NCI-H2029 treated with DMSO at 0.1 percent for 48 hours (cell line): ENCODE data around the gene WNT3A.

Experiments used
- DNase-seq: peaks from one replicate; lab custom pipeline; 2025; lab: John Stamatoyannopoulos, UW

WNT3A gene

DNA sequence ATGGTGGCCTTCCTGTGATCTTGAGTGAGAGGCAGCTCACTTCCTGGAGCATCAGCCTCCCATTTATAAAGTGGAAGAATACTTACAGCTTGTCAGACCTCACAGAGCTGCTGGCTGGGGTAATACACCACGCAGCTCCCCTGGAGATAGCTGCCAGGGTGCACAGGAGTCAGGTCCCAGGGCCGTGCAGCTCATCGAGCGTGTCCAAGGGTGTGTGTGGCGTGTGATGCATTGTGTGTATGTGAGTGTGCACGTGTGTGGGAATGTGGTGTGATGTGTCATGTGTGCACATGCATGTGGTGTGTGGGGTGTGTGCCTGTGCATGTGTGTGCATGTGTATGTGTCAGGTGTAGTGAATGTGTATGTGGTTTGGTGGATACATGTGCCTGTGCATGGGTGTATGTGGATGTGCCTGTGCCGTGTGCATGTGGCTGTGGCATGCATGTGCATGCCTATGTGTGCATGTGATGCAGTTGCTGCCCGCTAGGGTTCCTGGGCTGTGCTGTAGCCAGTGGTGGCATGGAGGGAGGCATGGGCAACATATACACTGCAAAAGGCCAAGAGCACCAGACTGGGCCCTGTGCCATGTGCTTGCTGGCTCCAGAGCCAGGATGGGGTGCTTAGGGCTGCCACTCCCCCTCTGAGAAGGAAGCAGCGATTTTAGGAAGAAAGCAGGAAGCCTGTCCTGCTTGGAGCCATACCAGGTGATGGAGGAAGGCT is 24.6 kb downstream of the WNT3A start:
- no peak for DNase-seq

- DNase-seq = no peak
Observed at GRCh38 chr1:228032041-228032440, 25.2 kb downstream of the WNT3A start.

- no peak for DNase-seq
Observed at GRCh38 chr1:228033376-228033775, 26.6 kb downstream of the WNT3A start.

DNA sequence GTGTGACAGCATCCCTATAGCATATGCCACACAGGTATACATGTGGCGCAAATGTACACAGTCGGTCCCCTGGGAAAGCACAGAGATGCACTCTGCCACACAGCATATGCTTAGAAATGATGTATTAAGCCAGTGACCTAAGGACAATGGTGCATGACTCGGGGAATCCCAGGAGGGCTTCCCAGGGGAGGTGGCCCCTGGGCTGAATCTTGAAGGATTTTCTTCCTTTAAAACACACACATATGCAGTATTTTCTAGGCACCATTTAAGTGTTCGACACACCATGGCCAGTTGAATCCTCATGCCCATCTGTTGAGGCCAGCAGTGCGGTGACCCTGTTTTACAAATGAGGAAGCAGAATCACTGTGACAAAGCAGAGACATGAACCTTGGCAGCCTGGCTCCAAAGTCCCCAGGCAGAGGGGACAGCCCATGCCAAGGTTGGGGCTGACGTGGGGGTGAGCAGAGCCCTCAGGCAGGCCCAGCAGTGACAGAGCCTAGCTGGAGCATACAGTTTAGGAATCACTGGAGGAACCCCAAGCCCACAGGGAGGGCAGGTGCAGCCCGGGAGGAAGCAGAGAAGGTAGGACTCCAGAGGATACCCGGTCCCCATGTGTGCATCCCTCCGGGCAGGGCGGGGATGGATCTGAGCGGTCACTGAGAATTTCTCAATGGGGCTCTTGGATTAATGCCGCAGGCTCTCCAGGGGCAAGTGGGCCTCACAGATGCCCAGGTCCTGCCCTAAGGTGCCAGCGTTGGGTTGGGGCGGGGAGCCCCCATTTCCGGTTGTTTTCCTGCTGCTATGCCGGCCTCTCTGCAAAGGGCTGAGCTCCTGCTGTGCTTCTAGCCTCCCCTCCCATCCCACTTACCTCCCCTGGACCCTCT is 28.4 kb downstream of the WNT3A start:
- DNase-seq = no peak

DNA sequence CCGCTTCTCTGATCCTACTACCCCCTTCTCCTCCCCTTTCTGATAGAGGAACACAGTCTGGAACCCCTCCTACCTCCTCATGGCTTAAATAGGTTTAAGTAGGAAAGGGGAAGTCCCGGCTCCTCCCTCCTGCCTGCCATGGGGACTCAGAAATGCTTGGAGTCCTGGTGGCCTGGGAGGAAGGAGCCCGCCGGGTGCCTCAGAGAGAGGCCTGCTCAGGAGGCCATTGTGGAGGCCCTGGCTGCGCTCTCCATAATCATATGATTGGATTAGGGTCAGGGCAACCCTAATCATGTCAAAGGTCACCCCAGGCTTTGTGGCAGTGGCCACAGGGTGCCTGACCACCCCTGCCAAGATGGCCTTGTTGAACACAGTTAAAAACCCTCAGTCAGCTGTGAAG is 29.0 kb downstream of the WNT3A start:
- no peak for DNase-seq

GRCh38 chr1:228036701-228037231 is 30.0 kb downstream of the WNT3A start:
- DNase-seq = no peak

GRCh38 chr1:228037401-228038386 is 30.9 kb downstream of the WNT3A start:
- no peak for DNase-seq

- DNase-seq = no peak
Observed at GRCh38 chr1:228038387-228039005, 31.7 kb downstream of the WNT3A start.

DNA sequence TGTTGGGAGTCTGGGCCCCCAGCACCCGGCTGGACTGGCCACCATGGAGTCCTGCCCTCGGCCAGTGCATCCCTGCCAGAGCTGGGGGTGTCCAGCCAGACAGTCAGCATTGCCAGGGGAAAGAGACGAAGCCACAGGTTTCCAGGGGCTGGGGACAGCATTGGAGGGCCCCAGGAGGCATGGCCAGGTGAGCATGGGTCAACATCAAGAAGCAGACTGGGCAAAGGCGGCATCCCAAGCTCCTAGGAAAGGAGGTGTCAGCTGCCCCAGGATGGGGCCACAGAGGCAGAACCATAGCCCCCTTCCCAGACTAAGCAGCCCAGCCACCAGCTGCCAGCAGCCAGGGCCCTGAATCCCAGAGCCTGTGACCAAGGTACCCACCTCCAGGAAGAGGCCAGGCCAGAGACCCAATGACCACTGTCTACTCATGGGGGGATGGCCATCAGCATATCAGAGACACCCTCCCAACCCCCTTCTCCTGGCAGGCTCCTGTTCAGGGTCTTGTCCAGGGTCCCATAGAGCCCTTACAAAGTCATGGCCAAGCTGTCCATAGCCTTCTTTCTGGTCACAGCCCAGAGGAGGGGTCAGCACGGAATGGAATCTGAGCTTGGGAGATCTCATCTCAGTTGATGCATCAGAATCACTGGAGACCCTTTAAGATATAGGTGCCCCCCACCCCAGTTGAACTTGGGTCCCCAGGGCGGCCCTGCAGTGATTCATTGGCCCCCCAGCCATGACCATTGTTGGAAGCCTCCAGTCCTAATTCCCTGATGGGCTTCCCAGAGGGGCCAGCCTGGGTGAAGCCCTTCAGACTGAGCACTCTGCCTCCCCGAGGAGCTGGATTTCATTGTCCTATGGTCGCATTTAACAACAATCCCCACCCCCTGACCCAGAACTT is 32.5 kb downstream of the WNT3A start:
- DNase-seq = no peak

DNA sequence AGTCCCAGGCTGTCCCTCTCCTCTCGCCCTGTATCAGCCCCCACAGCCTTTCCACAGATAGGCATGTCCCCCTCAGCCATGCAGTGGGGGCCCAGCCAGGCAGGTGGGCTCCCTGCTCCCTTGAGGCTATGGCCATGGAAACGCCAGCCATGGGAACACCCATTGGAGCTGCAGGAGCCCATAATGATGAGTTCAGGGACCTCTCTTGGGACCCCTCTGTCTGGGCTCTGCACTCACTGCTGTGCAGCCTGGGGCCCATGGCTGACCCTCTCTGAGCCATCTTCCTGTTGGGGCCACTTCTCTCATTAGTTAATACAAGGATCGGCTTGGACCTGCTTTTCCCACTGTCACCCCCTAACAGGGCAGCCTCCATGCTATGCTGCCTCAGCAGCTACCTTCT is 33.2 kb downstream of the WNT3A start:
- DNase-seq = no peak

DNA sequence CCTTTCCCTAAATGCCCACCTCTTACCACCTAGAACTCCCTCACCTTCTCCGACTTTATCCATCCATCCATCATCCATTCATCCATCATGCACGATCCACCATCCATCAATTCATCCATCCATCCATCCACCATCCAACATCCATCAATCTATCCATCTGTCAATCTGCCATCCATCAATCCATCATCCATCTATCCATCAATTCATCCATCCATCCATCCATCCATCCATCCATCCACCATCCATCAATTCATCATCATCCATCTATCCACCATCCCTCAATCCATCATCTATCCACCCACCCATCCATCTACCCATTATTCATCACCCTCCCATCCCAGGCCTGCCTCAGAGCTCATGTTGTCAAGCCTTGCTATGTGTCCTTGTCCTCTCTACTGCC is 34.5 kb downstream of the WNT3A start:
- DNase-seq = no peak

GRCh38 chr1:228042508-228042907 is 35.7 kb downstream of the WNT3A start:
- DNase-seq = no peak

DNA sequence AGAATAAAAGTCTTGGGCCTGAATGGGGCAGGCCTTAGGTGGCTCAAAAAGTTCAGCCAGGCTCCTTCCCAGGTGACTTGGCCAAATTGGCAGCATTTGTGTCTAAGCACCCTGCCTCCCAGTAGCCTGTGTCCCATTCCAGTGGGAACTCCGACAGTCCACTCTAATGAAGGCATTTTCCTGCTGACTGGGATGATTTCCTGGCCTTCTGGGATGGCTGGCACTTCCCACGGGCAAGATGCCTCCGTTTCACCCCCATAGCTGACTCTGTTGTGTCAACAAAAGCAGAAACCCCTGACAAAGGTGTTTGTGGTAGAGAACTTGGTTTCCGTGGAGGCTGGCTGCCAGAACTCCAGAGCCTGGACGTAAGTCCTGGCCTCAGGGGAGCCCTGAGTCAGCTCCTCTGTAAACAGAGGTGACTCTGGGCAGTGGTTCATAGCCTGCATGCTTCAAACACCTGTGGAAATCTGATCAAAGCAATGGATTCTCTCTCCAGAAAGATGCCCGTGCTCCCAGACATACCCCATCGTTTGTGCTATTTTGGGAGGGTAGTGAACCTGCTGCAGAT is 36.6 kb downstream of the WNT3A start:
- no peak for DNase-seq

GRCh38 chr1:228044961-228045360 is 38.2 kb downstream of the WNT3A start:
- DNase-seq = no peak

GRCh38 chr1:228045405-228045804 is 38.6 kb downstream of the WNT3A start:
- DNase-seq = no peak

DNA sequence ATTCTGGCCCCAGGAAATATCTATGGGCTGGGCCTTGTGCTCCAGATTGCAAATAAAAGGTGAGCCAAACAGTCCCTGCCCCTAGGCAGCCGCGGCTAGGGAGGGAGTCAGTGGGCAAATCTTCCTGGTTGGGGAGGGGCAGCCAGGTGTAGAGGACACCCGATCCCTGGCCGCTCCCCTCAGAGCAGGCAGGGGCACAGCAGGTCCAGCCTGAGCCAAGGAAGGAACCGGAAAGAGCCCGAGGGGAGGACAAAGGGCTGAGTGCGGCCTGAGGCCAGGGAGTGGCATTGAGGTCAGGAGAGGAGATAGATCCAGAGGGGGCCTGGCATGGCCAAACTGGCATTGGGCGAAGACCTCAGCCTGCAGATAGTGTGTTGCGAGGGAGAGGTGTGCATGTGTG is 39.1 kb downstream of the WNT3A start:
- no peak for DNase-seq

DNA sequence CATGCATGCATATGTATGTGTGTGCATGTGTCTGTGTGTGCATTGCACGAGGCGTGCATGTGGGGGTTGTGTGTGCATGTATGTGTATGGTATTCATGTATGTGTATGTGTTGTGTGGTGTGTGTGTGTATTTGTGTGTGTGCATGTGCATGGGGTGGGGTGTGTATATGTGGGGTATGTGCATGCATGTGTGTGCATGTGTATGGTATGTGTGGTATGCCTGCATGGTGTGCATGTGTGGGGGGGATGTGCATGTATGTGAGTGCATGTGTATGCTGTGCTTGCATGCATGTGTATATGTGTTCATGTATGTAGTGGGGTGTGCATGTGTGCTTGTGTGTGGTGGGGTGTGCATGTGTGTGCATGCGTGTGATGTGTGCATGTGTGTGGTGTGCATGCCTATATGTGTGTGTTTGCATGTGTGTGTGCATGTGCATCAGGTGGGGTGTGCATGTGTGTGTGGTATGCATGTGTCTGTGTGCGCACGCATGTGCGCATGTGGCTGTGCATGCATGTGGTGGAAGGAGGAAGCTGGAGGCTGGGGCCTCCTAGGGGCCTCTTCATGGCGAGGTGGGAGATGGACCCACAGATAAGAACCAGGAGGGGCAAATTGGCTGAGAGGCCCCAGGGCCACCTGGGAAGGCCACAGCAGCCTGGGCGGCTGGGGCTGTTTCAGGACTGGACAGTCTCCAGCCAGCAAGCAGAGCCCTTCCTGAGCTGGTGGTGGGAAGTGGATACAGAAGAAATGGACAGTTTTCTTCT is 39.8 kb downstream of the WNT3A start:
- no peak for DNase-seq

- no peak for DNase-seq
Observed at GRCh38 chr1:228047183-228047466, 40.3 kb downstream of the WNT3A start.

GRCh38 chr1:228048120-228048519 is 41.3 kb downstream of the WNT3A start:
- no peak for DNase-seq
